HepG2 (cell line): ENCODE data around the gene ZNF32. TPM values are rescaled to one million over a fixed set of nuclear protein-coding genes. Genes with fewer than 3 reads are reported as not detected.

Source experiments
- ATAC-seq: fragments of 200-7000 bp; cut with Tn5 transposase; 3 replicates; pipeline ENCODE4 v1.9.1; 2020; ENCODE audit warnings: mild to moderate bottlenecking, moderate library complexity
- BruUV-seq: library from RNA; stranded (reverse); fragments of 400-500 nt; replicated peaks from 2 replicates; lab custom pipeline; 2021; lab: Mats Ljungman, UMichigan
- CTCF ChIA-PET: fragments of 300-600 bp; formaldehyde crosslinking; extraction: SDS; loops from one replicate; lab custom pipeline; 2021; ENCODE audit warnings: low total read pairs, inconsistent platforms, low intra/inter-chr PET ratio; lab: Yijun Ruan, JAX
- POLR2A ChIA-PET: fragments of 350-600 bp; sonication (Branson Sonifier 250); formaldehyde crosslinking; loops from one replicate; lab custom pipeline; 2020; ENCODE audit warnings: antibody characterized with exemption, inconsistent platforms; lab: Yijun Ruan, JAX
- DNase-seq: peaks from one replicate; pipeline ENCODE4 v3.0.0-alpha.2; 2015; ENCODE audit warnings: low spot score
- FAIRE-seq: peaks from 3 replicates; lab custom pipeline; 2011; peaks lifted over from hg19 to GRCh38; lab: Jason Lieb, UNC
- H2AFZ ChIP-seq: one replicate; pipeline ENCODE4 v1.6.1; 2011; ENCODE audit warnings: low read length, inconsistent platforms
- H3K27ac ChIP-seq: fragments of 300-600 bp; 3 replicates; pipeline ENCODE4 v1.8.0; 2011; ENCODE audit warnings: mixed run types, mild to moderate bottlenecking, mixed read lengths, low read length, inconsistent platforms; ENCODE audit not compliant: insufficient read depth; ENCODE audit errors: extremely low read length
- H3K27me3 ChIP-seq, 2 experiments: fragments of 200-600 bp in 1 of 2; 2 replicates in 1 of 2; 3 replicates in 1 of 2; pipeline versions ENCODE4 v1.6.0 to v1.8.0; 2011; ENCODE audit warnings: low read length in 2 of 2, mild to moderate bottlenecking in 2 of 2, moderate library complexity in 2 of 2, inconsistent platforms in 1 of 2; ENCODE audit not compliant: insufficient read depth in 2 of 2, control insufficient read depth in 1 of 2
- H3K36me3 ChIP-seq, 2 experiments: fragments of 200-600 bp in 1 of 2; replicated peaks in 1 of 2; 2 replicates in 1 of 2; 3 replicates in 1 of 2; pipeline versions ENCODE4 v1.5.1 to v1.8.0; 2011; ENCODE audit warnings: low read length in 2 of 2, inconsistent platforms in 1 of 2; ENCODE audit not compliant: insufficient read depth in 2 of 2, control insufficient read depth in 1 of 2
- H3K4me1 ChIP-seq: 2 replicates; pipeline ENCODE4 v1.5.1; 2012; ENCODE audit warnings: low read length, inconsistent platforms; ENCODE audit not compliant: insufficient read depth
- H3K4me2 ChIP-seq: 2 replicates; pipeline ENCODE4 v1.6.0; 2011; ENCODE audit warnings: low read depth, low read length, inconsistent platforms
- H3K4me3 ChIP-seq, 3 experiments: fragments of 200-600 bp in 1 of 3; sonication (generic), shearing (Covaris generic) in 1 of 3; replicated peaks in 1 of 3; 2 replicates each; pipeline ENCODE4 v1.5.1; 2011 to 2016; ENCODE audit warnings: low read length in 3 of 3, inconsistent platforms in 2 of 3, low read depth in 2 of 3, mild to moderate bottlenecking in 2 of 3, control low read depth in 1 of 3, mixed read lengths in 1 of 3; ENCODE audit not compliant: insufficient read depth in 1 of 3
- H3K79me2 ChIP-seq: one replicate; pipeline ENCODE4 v1.6.1; 2011; ENCODE audit warnings: low read length, inconsistent platforms; ENCODE audit not compliant: insufficient read depth
- H3K9ac ChIP-seq: 2 replicates; pipeline ENCODE4 v1.6.0; 2011; ENCODE audit warnings: mild to moderate bottlenecking, low read depth, low read length, inconsistent platforms; ENCODE audit not compliant: insufficient read depth
- H3K9me3 ChIP-seq: 2 replicates; pipeline ENCODE4 v1.5.1; 2012; ENCODE audit warnings: mild to moderate bottlenecking, low read length
- H4K20me1 ChIP-seq: 2 replicates; pipeline ENCODE4 v1.6.0; 2011; ENCODE audit warnings: inconsistent platforms, mild to moderate bottlenecking, low read length, moderate library complexity; ENCODE audit not compliant: insufficient read depth
- ATM ChIP-seq: fragments of 450-650 bp; IDR thresholded peaks from 2 replicates; pipeline ENCODE4 v1.7.1; 2017; ENCODE audit warnings: mild to moderate bottlenecking, borderline replicate concordance
- ELF3 ChIP-seq: IDR thresholded peaks from 2 replicates; pipeline ENCODE4 v1.6.1; 2016; ENCODE audit warnings: missing genetic modification reagents, missing compliant biosample characterization
- FOXM1 ChIP-seq: sonication (generic); formaldehyde crosslinking; IDR thresholded peaks from 2 replicates; pipeline ENCODE4 v1.5.0; 2020; ENCODE audit warnings: missing genetic modification reagents
- HNF4G ChIP-seq, 2 experiments: sonication (generic) in 1 of 2; formaldehyde crosslinking in 1 of 2; IDR thresholded peaks; 2 replicates each; pipeline versions ENCODE4 v1.4.0 to v1.6.1; 2011 to 2020; ENCODE audit warnings: borderline replicate concordance in 2 of 2, low read depth in 2 of 2, mild to moderate bottlenecking in 2 of 2, low read length in 1 of 2, missing genetic modification reagents in 1 of 2, moderate library complexity in 1 of 2
- MNT ChIP-seq: fragments of 450-650 bp; IDR thresholded peaks from 2 replicates; pipeline ENCODE4 v1.6.1; 2016
- NFAT5 ChIP-seq: sonication (generic); formaldehyde crosslinking; IDR thresholded peaks from 2 replicates; pipeline ENCODE4 v1.4.0; 2020; ENCODE audit warnings: missing genetic modification reagents
- NR2C2 ChIP-seq: sonication (generic); formaldehyde crosslinking; IDR thresholded peaks from 2 replicates; pipeline ENCODE4 v1.4.0; 2020; ENCODE audit warnings: missing genetic modification reagents, mild to moderate bottlenecking, moderate library complexity, borderline replicate concordance
- NR2F1 ChIP-seq, 2 experiments: fragments of 450-650 bp in 1 of 2; formaldehyde crosslinking in 1 of 2; IDR thresholded peaks; 2 replicates each; pipeline versions ENCODE4 v1.5.0 to v1.6.1; 2016 to 2020; ENCODE audit warnings: mild to moderate bottlenecking in 1 of 2, missing compliant biosample characterization in 1 of 2, missing genetic modification reagents in 1 of 2, moderate library complexity in 1 of 2
- PCBP1 ChIP-seq: fragments of 200-400 bp; formaldehyde crosslinking; IDR thresholded peaks from 2 replicates; pipeline ENCODE4 v1.6.1; 2017; ENCODE audit warnings: mild to moderate bottlenecking, low read depth, low read length, borderline replicate concordance
- RCOR2 ChIP-seq: IDR thresholded peaks from 2 replicates; pipeline ENCODE4 v1.6.1; 2016; ENCODE audit warnings: missing biosample characterization, missing genetic modification reagents
- RXRA ChIP-seq: sonication (generic); formaldehyde crosslinking; IDR thresholded peaks from 2 replicates; pipeline ENCODE4 v1.5.1; 2020; ENCODE audit warnings: missing genetic modification reagents
- SIX4 ChIP-seq: sonication (generic); formaldehyde crosslinking; IDR thresholded peaks from 2 replicates; pipeline ENCODE4 v1.4.0; 2020; ENCODE audit warnings: missing genetic modification reagents
- TBX2 ChIP-seq: sonication (generic); formaldehyde crosslinking; IDR thresholded peaks from 2 replicates; pipeline ENCODE4 v1.5.0; 2020; ENCODE audit warnings: missing genetic modification reagents, mild to moderate bottlenecking, borderline replicate concordance
- XRCC5 ChIP-seq: fragments of 200-400 bp; formaldehyde crosslinking; optimal IDR thresholded peaks from 2 replicates; pipeline ENCODE3; 2017; ENCODE audit warnings: mild to moderate bottlenecking, low read length
- ZFP36L2 ChIP-seq: sonication (generic); formaldehyde crosslinking; IDR thresholded peaks from 2 replicates; pipeline ENCODE4 v1.4.0; 2020; ENCODE audit warnings: missing genetic modification reagents
- ZKSCAN5 ChIP-seq: sonication (generic); formaldehyde crosslinking; IDR thresholded peaks from 2 replicates; pipeline ENCODE4 v1.5.1; 2020; ENCODE audit warnings: mild to moderate bottlenecking, missing genetic modification reagents
- ZMAT3 ChIP-seq: sonication (generic); formaldehyde crosslinking; conservative IDR thresholded peaks from 2 replicates; pipeline ENCODE4 v1.7.0; 2021; ENCODE audit warnings: missing genetic modification reagents
- ZNF605 ChIP-seq: sonication (generic); formaldehyde crosslinking; IDR thresholded peaks from 2 replicates; pipeline ENCODE4 v1.8.0; 2022; ENCODE audit warnings: mild to moderate bottlenecking, missing genetic modification reagents
- ZSCAN30 ChIP-seq: sonication (generic); formaldehyde crosslinking; IDR thresholded peaks from 2 replicates; pipeline ENCODE4 v1.5.0; 2020; ENCODE audit warnings: mild to moderate bottlenecking, missing genetic modification reagents
- ZZZ3 ChIP-seq: sonication (generic); formaldehyde crosslinking; IDR thresholded peaks from 2 replicates; pipeline ENCODE4 v1.4.0; 2020; ENCODE audit warnings: missing genetic modification reagents, mild to moderate bottlenecking, borderline replicate concordance
- WGBS: methylation state at CpG from one replicate; pipeline ENCODE4 v1.1.6; 2017; ENCODE audit warnings: low lambda C conversion rate; 5-methylcytosine and 5-hydroxymethylcytosine counted together
- in situ Hi-C: cut with HindIII; loops from 2 replicates; pipeline ENCODE4 v1.10.0; 2017; ENCODE audit warnings: low pct_unique_long_range_greater_than_20kb; ENCODE audit not compliant: extremely low pct_ligation_motif_present
- intact Hi-C: fragments of 100-400 bp; cut with micrococcal nuclease; formaldehyde crosslinking; loops from one replicate; pipeline ENCODE4 v1.10.0; 2022; ENCODE audit not compliant: unreplicated experiment
- polyA plus RNA-seq, 8 experiments: library from polyadenylated mRNA; depleted of rRNA in 3 of 8; stranded (reverse) in 7 of 8; unstranded in 1 of 8; fragments of >200 nt; fragmentation: Illumina TruSeq in 4 of 8; extraction: Trizol in 4 of 8; gene quantifications; 2 replicates each; pipeline versions ENCODE4 v1.2.1 to v1.2.3, GENCODE V29; 2011 to 2016; ENCODE audit warnings: low read depth in 4 of 8, missing spikeins in 1 of 8, mixed read lengths in 1 of 8; ENCODE audit not compliant: insufficient read depth in 1 of 8
- total RNA-seq, 5 experiments: library from RNA; depleted of rRNA; stranded (reverse); fragments of >200 nt; fragmentation: Illumina TruSeq; extraction: Trizol; gene quantifications; 2 replicates each; pipeline ENCODE4 v1.2.3, GENCODE V29; 2016; ENCODE audit warnings: low read depth in 1 of 5

Gene ZNF32
- total and polyA plus RNA-seq, 2 of the 13 experiments (the other 11 are each of a cell fraction or from before 2014, with no cell fraction given): 12.5 to 16.9 TPM

- no peak overlapping the region for H3K4me3 ChIP-seq
- intact Hi-C loops: no loop called here
- H3K9me3 ChIP-seq: peaks cover 32% of the 10 kb centered on the region
- DNase-seq: no peak
- no peak for FAIRE-seq
- no peak overlapping the region for H3K27ac ChIP-seq
- ChIA-PET POLR2A (no interaction called here), CTCF (no interaction called here)
- TF ChIP-seq NR2C2 (no peak), NFAT5 (CRISPR knock-in tag) (no peak), HNF4G (IDR thresholded peaks at IDR 0.05; ENCODE audit: borderline replicate concordance, low read depth, low read length) (no peak), HNF4G (CRISPR knock-in tag; IDR thresholded peaks at IDR 0.05; ENCODE audit: borderline replicate concordance, low read depth) (no peak), FOXM1 (no peak), ZMAT3 (CRISPR knock-in tag) (no peak), ZKSCAN5 (CRISPR knock-in tag) (no peak), MNT (no peak), ZSCAN30 (CRISPR knock-in tag) (no peak), ZZZ3 (no peak), ZFP36L2 (no peak), ZNF605 (CRISPR knock-in tag) (no peak), RXRA (CRISPR knock-in tag) (no peak), RCOR2 (CRISPR knock-in tag) (no peak), PCBP1 (no peak), NR2F1 (CRISPR knock-in tag; IDR thresholded peaks at IDR 0.05) (no peak), ATM (no peak), XRCC5 (no peak), ELF3 (CRISPR knock-in tag) (no peak), SIX4 (no peak), TBX2 (CRISPR knock-in tag) (no peak)
- no TSS peak for BruUV-seq
- 64% methylated on average over 2 of the region's 2 CpGs for WGBS
- in situ Hi-C loops: no loop called here
- no peaks in the 10 kb centered on the region for H4K20me1 ChIP-seq
- ATAC-seq: no peak
- no peaks in the 10 kb centered on the region for H3K79me2 ChIP-seq
- H3K27me3 ChIP-seq: no peaks in the 10 kb centered on the region
- peaks cover 0 to 10% of the 10 kb centered on the region in 2 experiments; a peak in 1 of 5 replicates for H3K36me3 ChIP-seq
- no peak overlapping the region for H3K9ac ChIP-seq
- H3K4me2 ChIP-seq: no peak overlapping the region
- no peaks in the 10 kb centered on the region for H3K4me1 ChIP-seq
- no peak overlapping the region for H2AFZ ChIP-seq
Observed at GRCh38 chr10:43619368-43619767, 29.3 kb downstream of the ZNF32 start.
